Measurements from ENCODE around the gene CHST11.

Gene CHST11

DNA sequence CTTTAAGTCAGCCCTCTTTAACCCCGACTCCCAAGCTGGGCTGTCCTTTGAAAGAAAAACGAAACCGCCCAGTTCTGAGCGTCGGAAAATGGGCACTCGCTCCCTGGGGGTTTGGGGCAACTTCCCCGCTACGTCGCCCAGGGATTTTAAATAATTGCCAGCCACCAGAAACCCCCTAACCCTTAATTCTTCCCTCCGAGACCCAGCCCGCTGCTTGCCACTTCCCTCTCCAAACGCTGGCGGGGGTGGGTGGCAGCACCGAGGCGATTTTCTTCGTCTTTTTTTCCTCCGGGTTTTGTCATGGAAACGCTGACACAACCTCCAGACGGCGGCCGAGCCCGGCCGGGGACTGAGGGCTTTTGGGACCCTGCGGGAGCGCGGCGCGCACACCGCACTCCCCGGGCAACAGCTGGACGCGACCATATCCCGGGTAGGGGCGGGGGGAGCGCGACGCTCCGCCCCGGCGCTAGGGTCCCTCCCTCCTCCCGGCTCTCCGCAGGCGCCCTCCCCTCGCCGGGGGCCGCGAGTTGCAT, at the start of gene CHST11:
Gene CHST11, plus strand, starts transcription at position 532 of the 533 bp plus-strand sequence.
- TF ChIP-seq, protein P1, sequence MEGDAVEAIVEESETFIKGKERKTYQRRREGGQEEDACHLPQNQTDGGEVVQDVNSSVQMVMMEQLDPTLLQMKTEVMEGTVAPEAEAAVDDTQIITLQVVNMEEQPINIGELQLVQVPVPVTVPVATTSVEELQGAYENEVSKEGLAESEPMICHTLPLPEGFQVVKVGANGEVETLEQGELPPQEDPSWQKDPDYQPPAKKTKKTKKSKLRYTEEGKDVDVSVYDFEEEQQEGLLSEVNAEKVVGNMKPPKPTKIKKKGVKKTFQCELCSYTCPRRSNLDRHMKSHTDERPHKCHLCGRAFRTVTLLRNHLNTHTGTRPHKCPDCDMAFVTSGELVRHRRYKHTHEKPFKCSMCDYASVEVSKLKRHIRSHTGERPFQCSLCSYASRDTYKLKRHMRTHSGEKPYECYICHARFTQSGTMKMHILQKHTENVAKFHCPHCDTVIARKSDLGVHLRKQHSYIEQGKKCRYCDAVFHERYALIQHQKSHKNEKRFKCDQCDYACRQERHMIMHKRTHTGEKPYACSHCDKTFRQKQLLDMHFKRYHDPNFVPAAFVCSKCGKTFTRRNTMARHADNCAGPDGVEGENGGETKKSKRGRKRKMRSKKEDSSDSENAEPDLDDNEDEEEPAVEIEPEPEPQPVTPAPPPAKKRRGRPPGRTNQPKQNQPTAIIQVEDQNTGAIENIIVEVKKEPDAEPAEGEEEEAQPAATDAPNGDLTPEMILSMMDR (IDR thresholded peaks at IDR 0.05; ENCODE audit: control insufficient read depth, insufficient read depth, low read depth, low read length, missing control alignments), result peak; percentile 46
- DNase-seq (ENCODE audit: low read depth), result peak; percentile 54
- peak within 1 kb of the TSS; percentile 79 for H3K4me3 ChIP-seq (ENCODE audit: control insufficient read depth, low read depth, low read length)

DNA sequence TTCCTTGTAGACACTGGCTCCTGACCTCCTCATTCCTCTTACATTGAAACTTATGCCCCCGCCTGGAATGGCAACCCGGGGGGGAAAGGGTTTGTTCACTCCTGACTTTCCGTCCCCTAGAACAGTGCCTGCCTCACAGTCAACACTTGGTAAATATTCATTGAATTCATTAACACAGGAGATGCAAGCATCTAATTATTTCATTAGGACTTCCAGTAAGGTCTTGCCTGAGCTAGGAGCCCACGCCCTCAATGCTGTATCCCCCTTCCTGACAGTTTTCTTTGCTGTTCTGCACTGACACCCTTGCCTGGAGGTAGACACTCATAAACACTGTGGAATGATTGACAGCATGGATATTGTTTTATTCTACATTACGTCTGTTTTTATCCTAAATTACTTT, 49.3 kb upstream of the CHST11 start:
- DNase-seq (ENCODE audit: low read depth), result no peak
- H3K4me3 ChIP-seq (ENCODE audit: control insufficient read depth, low read depth, low read length), result no peak overlapping the region
- TF ChIP-seq, protein P1 (IDR thresholded peaks at IDR 0.05; ENCODE audit: control insufficient read depth, insufficient read depth, low read depth, low read length, missing control alignments), result no peak

DNA sequence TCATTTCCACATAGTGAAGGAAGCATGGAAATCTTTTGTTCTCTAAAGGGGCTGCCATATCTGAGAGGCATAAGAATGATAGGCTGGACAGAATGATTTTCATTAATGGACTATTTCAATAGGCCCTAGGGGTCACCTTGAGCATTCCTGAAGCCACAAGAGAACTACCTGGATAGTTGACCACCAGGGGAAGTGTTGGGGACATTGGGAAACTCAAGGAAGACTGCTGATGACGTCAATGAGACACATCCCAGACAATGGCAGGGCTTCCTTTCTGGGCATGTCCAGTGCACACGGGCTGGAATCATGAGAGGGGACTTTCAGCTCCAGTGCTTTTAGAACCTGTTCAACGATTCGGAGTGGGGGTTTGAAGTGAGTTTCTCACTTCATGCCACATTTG, 48.8 kb upstream of the CHST11 start:
- no peak for DNase-seq (ENCODE audit: low read depth)
- TF ChIP-seq, protein P1 (IDR thresholded peaks at IDR 0.05; ENCODE audit: control insufficient read depth, insufficient read depth, low read depth, low read length, missing control alignments), result no peak
- H3K4me3 ChIP-seq (ENCODE audit: control insufficient read depth, low read depth, low read length), result no peak overlapping the region

DNA sequence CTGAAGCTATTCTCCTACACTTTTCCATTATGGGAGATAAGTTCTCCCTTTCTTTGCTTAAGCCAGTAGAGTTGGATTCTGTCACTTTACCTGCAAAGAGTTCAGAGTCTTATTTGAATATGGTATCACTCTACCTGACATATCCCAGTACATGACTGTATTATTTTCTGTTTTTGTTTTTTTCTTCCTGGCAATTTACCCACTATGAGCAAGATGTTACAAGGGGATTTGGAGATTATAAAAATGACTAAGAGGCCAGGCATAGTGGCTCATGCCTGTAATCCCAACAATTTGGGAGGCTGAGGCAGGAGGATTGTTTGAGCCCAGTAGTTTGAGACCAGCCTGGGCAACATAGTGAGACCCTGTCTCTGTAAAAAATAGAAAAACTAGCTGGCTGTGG, 46.4 kb upstream of the CHST11 start:
- TF ChIP-seq, protein P1 (IDR thresholded peaks at IDR 0.05; ENCODE audit: control insufficient read depth, insufficient read depth, low read depth, low read length, missing control alignments), result no peak
- H3K4me3 ChIP-seq (ENCODE audit: control insufficient read depth, low read depth, low read length), result no peak overlapping the region
- DNase-seq (ENCODE audit: low read depth), result no peak

DNA sequence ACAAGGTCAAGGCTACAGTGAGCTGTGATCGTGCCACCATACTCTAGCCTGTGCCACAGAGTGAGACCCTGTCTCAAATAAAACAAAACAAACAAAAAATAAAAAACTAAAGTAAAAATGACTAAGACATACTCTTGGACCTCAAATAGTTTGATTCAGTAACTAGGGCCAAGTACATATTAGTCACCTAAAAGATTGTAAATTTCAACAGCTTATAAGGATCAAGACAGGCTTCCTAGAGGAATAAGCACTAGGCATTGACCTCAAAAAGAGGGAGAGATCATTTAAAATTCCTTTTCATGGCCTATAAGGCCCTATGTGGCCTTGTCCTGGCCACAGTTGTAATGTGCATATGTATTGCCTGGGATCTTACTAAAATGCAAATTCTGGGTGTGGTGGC, 46.0 kb upstream of the CHST11 start:
- H3K4me3 ChIP-seq (ENCODE audit: control insufficient read depth, low read depth, low read length), result no peak overlapping the region
- DNase-seq (ENCODE audit: low read depth), result no peak
- TF ChIP-seq, protein P1 (IDR thresholded peaks at IDR 0.05; ENCODE audit: control insufficient read depth, insufficient read depth, low read depth, low read length, missing control alignments), result no peak

DNA sequence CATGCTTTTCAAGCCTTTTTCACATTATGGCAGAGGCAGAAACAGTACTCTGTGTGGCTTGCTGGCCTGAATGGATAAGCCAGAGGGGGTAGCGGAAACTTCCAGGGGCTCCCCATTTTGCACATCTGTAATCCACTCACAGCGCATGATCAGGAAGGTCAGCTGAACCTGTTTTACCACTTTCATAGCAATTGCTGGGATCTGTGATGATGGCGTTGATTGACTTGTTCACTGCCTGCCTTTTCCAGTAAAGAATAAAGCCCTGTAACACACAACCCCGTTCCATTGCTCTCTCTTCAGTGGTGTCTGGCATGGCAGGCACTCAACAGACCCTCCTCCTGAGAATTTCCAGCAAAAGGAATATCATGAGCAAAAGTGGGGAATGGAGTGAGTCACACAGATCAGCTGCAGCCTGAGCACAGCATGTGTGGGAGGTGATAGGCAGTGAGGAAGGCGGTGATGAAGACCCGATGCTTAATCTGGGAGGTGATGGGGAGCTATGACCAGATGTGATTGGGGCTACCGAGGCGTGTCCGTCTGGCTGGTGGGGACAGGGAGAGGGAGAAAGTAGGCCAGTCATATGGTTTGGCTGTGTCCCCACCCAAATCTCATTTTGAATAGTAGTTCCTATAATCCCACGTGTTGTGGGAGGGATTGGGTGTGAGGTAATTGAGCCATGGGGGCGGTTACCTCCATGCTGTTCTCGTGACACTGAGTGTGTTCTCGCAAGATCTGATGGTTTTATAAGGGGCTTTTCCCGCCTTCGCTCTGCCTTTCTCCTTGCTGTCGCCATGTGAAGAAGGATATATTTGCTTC, 44.7 kb upstream of the CHST11 start:
- H3K4me3 ChIP-seq (ENCODE audit: control insufficient read depth, low read depth, low read length), result no peak overlapping the region
- TF ChIP-seq, protein P1 (IDR thresholded peaks at IDR 0.05; ENCODE audit: control insufficient read depth, insufficient read depth, low read depth, low read length, missing control alignments), result no peak
- no peak for DNase-seq (ENCODE audit: low read depth)
